ENCODE data around the gene RPL26.

RPL26 gene

GRCh38 chr17:8332128-8332527, 50.9 kb downstream of the RPL26 start:
- DNase-seq (ENCODE audit: extremely low read depth in 1 of 2, low read depth in 1 of 2) = no peak
